CD4-positive, alpha-beta T cell treated with Interferon gamma for 1 hour (primary cell): ENCODE measurements around the gene VPS41.
A peak's percentile ranks its signal among the peaks of the same experiment; 100 is the strongest.
"Not testable (repeated sequence)": the region's sequence is repeated elsewhere in the genome, so short reads cannot be mapped to it uniquely, and the experiment has no call there.

Experiments used
- DNase-seq: peaks from one replicate; pipeline ENCODE4 v3.0.0-alpha.2; 2020

Gene VPS41

GRCh38 chr7:38908759-38909335, at the start of gene VPS41:
Gene VPS41 (minus strand): TSS chr7:38909191. CDS start chr7:38909174, 17 bp downstream.
- peak; percentile 81 for DNase-seq

DNA sequence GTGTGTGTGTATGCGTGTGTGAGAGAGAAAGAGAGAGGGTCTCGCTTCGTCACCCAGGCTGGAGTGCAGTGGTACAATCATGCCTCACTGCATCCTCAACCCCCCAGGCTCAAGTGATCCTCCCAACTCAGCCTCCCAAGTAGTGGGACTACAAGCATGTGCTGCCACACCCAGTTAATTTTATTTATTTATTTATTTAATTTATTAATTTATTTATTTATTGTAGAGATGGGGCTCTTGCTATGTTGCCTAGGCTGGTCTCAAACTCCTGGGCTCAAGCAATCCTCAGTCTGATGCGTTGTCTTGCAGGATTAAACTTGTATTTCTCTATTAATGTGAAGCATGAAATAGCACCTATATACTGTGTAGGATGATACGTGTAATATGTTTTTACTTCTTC, 46.9 kb upstream of the VPS41 start:
- DNase-seq, result no peak

DNA sequence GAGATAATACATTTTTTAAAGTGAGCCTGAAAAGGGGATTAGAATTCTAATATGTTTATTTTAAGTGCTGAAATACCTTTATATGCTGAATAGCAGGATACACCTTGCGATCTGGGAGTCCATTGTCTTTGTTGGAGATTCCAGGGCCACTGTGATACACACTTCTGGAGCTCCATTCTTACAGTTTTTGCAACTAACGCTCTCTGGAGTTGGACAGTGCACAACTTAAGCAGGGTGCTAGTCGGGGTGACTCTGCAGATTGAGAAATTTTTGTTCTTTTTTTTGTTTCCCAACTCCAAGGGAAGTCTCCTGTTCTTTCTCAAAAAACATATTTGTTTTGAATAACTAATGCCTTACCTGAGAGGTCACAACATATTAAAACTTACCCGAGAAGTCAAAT, 45.0 kb upstream of the VPS41 start:
- DNase-seq, result no peak

DNA sequence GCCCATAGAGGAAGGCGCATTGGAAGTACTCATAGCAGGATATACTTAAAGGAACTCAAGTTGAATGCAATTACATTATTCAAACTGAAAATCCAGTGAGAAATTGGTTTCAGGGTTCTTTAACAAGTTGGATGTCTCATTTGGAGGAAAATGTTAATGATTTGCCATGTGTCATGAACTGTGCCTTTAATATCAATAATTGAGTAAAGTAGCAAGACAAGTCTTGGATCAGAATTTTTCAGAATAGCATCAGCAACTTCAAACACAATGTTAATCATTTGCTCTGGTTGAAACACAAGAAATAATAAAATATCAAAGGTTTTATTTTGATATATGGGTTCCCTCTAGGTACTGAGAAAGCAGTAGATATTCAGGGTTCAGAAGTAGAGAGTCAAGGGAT, 44.2 kb upstream of the VPS41 start:
- no peak for DNase-seq

DNA sequence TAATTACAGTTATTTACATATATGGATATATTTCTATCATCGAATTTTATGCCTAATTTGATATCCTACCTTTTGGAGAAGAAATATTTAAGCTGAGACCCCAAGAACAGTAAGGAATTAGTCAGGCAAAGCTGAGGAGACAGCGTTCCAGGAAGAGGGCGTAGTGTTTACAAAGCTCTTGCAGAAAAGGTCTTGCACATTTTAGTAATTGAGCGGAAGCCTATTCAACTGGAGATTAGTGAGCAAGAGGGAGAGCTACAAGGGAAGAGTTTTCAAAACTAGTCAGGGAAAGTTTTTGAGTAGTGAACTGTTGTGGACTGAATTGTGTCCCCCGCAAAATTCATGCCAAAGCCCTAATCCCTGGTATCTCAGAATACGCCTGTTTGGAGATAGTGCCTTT, 42.2 kb upstream of the VPS41 start:
- DNase-seq, result no peak

GRCh38 chr7:38950309-38950708, 41.3 kb upstream of the VPS41 start:
- no peak for DNase-seq

DNA sequence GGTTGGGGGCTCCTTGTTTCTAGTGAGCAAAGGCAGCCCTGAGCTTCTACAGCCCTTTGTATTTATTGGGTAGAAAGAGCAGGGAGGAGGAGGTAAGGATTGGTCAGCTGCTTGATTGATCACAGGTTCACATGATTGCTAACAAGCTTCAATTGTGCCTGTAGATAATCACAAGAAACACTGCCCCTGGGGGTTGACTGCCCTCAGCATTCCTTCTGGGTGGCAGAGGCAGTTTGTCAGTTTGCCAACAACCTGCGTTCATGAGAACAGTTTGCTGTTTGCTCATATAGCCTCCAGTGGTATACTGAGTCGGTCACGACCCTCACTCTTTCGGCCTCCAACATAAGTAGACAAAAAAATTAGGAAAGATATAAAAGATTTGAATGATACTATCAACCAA, 38.5 kb upstream of the VPS41 start:
- not testable (repeated sequence) for DNase-seq

- no peak for DNase-seq
Observed at GRCh38 chr7:38942431-38943051, 33.5 kb upstream of the VPS41 start.

DNA sequence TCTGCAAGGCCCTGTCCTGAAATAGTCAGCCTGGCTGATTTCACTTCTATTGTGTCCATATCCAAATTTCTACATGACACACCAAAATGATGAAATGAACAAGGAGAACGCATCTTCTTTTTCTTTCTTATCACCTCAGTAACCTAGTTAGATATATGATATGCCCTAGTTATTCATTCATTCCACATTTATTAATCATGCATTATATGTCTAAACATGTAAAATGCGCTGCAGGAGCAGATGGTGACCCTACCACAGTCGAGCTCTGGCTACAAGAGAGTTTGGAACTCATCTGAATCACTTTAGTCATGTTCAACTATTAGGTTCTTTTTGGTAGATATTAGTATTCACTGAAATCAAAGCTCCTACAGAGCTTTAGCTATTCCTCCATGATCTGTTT, 31.8 kb upstream of the VPS41 start:
- no peak for DNase-seq

- no peak for DNase-seq
Observed at GRCh38 chr7:38938589-38938988, 29.6 kb upstream of the VPS41 start.

GRCh38 chr7:38938001-38938485, 29.1 kb upstream of the VPS41 start:
- DNase-seq, result no peak

DNA sequence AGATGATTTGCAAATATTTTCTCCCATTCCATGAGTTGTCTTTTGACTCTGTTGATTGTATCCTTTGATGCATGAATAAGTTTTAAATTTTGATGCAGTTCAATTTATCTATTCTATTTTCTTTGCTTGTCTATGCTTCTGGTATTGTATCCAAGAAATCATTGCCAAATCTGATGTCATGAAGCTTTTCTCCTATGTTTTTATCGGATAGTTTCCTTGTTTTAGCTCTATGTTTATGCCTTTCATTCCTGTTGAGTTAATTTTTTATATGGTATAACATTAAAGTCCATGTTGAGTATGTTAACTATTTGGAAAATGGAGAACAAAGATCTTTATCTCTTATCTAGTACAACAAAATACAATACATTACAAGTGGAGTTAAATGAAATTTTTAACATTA, 27.6 kb upstream of the VPS41 start:
- no peak for DNase-seq

DNA sequence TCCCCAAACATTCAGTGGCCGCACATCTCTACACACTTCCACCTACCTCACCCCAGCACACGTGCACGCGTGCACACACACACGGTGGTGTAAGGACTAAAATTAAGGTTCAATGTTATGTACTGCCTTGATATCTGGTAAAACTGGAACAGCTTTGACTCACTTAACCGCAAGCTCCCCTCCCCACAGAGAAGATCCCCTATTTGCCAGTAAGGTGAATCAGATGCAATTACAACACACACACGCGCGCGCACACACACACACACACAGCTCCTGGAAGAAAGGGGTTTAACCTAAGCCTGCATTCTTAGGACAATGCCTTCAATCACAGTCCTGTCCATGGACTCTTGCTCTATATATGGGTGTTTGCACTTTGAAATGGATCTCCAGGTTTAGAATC, 25.5 kb upstream of the VPS41 start:
- no peak for DNase-seq

- DNase-seq, result no peak
Observed at GRCh38 chr7:38934051-38934450, 25.1 kb upstream of the VPS41 start.

DNA sequence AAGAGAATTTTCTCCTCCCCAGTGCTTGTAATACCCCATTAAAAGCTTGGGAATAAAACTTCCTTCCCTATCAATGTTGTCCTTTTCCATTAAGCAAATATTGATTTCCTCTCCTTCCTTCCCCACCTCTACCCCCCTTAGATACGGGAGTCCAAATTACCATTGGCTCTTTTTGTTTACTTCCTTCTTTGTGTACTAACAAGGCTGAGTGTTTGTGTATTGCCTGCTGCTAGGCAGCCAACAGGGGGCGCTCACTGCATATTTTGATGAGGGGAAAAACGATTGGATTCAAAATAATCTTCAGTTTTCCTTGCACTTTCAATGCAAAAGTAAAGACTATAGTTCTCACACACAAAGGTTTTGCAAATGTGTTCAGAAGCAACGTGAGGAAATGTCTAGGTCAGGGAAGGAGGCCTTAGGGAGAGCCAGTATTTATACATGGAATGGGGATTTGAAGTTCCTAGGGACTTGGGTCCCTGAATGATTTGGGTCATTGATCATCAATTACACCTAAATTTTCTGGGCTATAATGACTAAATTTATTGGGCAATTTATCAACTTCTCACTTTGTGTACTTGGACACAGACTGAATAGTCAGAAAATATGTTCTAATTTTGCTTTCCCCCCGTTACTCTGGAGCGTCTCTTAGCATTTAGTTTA, 23.6 kb upstream of the VPS41 start:
- peak; percentile 30 for DNase-seq

DNA sequence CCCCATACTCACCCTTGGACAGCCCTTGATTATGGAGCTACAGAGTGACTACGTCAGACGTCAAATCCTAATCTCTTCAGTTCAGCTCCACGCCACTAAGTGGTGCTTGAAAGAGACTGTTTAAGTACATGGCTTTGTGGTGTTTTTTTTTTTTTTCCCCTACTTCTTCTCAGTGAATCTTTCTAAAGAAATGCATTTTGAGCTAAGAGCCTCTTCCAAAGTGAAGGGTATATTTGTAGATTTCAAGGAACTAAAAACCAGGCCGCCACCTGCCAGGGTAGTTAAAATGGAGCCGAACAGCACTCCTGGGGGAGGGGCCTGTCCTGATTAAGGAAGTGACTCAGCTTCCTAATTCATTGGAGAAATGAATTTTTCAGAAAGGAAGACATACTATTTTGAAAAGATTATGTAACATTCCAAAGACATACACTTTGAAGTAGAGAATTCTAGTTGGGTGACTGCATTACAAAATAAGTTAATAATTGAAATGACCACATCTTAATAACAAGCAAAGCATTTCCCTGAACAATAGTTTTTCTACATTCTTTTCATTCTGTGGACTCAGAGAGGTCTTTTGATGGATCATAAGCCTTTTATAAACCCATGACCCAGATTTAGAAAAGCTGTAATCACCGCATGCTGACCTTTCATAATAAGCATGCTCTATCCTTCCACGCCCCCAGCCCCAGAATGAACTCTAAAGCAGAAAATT, 20.6 kb upstream of the VPS41 start:
- DNase-seq, result no peak

- no peak for DNase-seq
Observed at GRCh38 chr7:38928506-38928905, 19.5 kb upstream of the VPS41 start.

GRCh38 chr7:38927751-38928150, 18.8 kb upstream of the VPS41 start:
- no peak for DNase-seq

- no peak for DNase-seq
Observed at GRCh38 chr7:38920731-38921130, 11.7 kb upstream of the VPS41 start.

- DNase-seq, result no peak
Observed at GRCh38 chr7:38916396-38916795, 7.4 kb upstream of the VPS41 start.

DNA sequence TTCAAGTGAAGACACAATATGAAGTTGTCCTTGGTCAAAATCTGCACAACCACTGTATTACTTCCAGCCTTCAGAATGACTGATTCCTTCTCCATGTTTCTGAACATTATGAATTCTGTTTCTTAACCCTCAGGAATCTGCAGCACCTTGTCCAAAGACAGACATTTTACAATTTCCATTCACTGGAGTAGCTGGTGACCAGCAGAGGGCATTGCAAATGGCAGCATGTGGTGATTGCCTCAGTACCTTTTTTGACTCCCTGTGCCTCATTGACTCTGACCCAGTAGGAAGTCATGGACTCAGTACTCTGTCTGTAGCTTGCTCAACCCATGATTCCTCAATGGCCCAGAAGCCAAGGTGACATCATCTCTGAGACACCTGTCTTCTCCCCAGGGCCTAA, 879 bp upstream of the VPS41 start:
- DNase-seq, result no peak

- no peak for DNase-seq
Observed at GRCh38 chr7:38907766-38908165, 1.2 kb downstream of the VPS41 start.

- DNase-seq, result no peak
Observed at GRCh38 chr7:38907066-38907465, 1.9 kb downstream of the VPS41 start.
